Common myeloid progenitor, CD34-positive (primary cell): ENCODE data around the gene SIRT1.
"Not testable (repeated sequence)": the region's sequence is repeated elsewhere in the genome, so short reads cannot be mapped to it uniquely, and the experiment has no call there.

ENCODE experiments used
- CTCF ChIA-PET: fragments of 350-600 bp; sonication (Branson Sonifier 250); formaldehyde crosslinking; loops from one replicate; lab custom pipeline; 2021; ENCODE audit warnings: antibody characterized with exemption; lab: Charles Lee
- POLR2A ChIA-PET: fragments of 350-600 bp; sonication (Branson Sonifier 250); formaldehyde crosslinking; loops from one replicate; lab custom pipeline; 2021; ENCODE audit warnings: antibody characterized with exemption; lab: Charles Lee
- DNase-seq, 3 donors: peaks; one replicate each; pipeline versions ENCODE4 v3.0.0 to v3.0.0-alpha.2; 2013
- H3K27ac ChIP-seq, 2 experiments: 1 replicate in 1 of 2; 2 replicates in 1 of 2; pipeline ENCODE4 v1.7.0; 2013; ENCODE audit warnings: inconsistent platforms in 2 of 2, low read length in 2 of 2, mild to moderate bottlenecking in 2 of 2, low read depth in 1 of 2, moderate library complexity in 1 of 2; ENCODE audit not compliant: severe bottlenecking in 2 of 2, insufficient read depth in 1 of 2, poor library complexity in 1 of 2
- H3K27me3 ChIP-seq, 5 experiments: replicated peaks in 2 of 5; 1 replicate in 3 of 5; 2 replicates in 2 of 5; pipeline versions ENCODE4 v1.6.1 to v1.7.0; 2013; ENCODE audit warnings: low read length in 4 of 5, mild to moderate bottlenecking in 2 of 5, moderate library complexity in 2 of 5, inconsistent platforms in 1 of 5; ENCODE audit not compliant: insufficient read depth in 5 of 5, control insufficient read depth in 4 of 5
- H3K36me3 ChIP-seq, 4 experiments: 1 replicate in 2 of 4; 2 replicates in 2 of 4; pipeline versions ENCODE4 v1.6.1 to v1.7.0; 2013; ENCODE audit warnings: low read length in 3 of 4, control low read depth in 1 of 4, mild to moderate bottlenecking in 1 of 4; ENCODE audit not compliant: control insufficient read depth in 4 of 4, insufficient read depth in 4 of 4
- H3K4me1 ChIP-seq, 4 experiments: 1 replicate in 3 of 4; 2 replicates in 1 of 4; pipeline versions ENCODE4 v1.6.1 to v1.7.1; 2013; ENCODE audit warnings: low read length in 3 of 4, mild to moderate bottlenecking in 3 of 4, control low read depth in 1 of 4, inconsistent platforms in 1 of 4, moderate library complexity in 1 of 4; ENCODE audit not compliant: control insufficient read depth in 4 of 4, insufficient read depth in 4 of 4; ENCODE audit errors: control extremely low read depth in 1 of 4
- H3K4me3 ChIP-seq, 7 experiments: 1 replicate in 4 of 7; 2 replicates in 3 of 7; pipeline versions ENCODE4 v1.5.1 to v1.7.0; 2013; ENCODE audit warnings: mild to moderate bottlenecking in 7 of 7, low read length in 6 of 7, moderate library complexity in 6 of 7, inconsistent platforms in 2 of 7, low read depth in 2 of 7, control low read depth in 1 of 7; ENCODE audit not compliant: insufficient read depth in 4 of 7, control insufficient read depth in 1 of 7; ENCODE audit errors: extremely low read depth in 1 of 7
- H3K9me3 ChIP-seq, 5 experiments: 1 replicate in 4 of 5; 2 replicates in 1 of 5; pipeline versions ENCODE4 v1.6.1 to v1.7.1; 2013; ENCODE audit warnings: low read length in 4 of 5, mild to moderate bottlenecking in 2 of 5, inconsistent platforms in 1 of 5, low read depth in 1 of 5, moderate library complexity in 1 of 5; ENCODE audit not compliant: control insufficient read depth in 4 of 5, insufficient read depth in 2 of 5; ENCODE audit errors: control extremely low read depth in 1 of 5
- WGBS: methylation state at CpG from one replicate; pipeline ENCODE4 v1.1.5; 2013; ENCODE audit not compliant: insufficient coverage; 5-methylcytosine and 5-hydroxymethylcytosine counted together

SIRT1 gene

DNA sequence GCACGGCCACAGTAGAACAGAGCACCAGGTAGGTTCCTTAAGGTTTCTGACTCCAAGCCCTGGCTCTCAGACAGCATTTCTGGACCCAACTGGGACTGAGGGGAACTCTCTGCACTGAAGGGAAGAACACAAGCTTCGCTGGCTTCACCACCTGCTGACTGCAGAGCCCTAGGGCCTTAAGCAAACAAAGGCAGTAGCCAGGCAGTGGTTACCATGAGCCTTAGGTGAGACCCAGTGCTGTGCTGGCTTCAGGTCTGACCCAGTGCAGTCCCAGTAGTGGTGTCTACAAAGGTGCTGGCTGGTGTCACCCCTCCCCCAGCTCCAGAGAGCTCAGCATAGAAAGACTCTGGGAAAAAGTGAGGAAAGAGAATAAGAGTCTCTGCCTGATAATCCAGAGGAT, 59.5 kb downstream of the SIRT1 start:
- no peak for DNase-seq
- Histone ChIP-seq H3K27ac (no peak overlapping the region), H3K4me3 (no peak overlapping the region), H3K36me3 (peaks cover 10 to 45% (median 19%) of the 10 kb centered on the region in 4 experiments), H3K27me3 (no peaks in the 10 kb centered on the region), H3K4me1 (no peaks in the 10 kb centered on the region), H3K9me3 (peaks cover 0 to 10% (median 0%) of the 10 kb centered on the region in 5 experiments)
- POLR2A ChIA-PET, result no interaction called here
- CTCF ChIA-PET, result no interaction called here
- 100% methylated on average over 2 of the region's 2 CpGs for WGBS

DNA sequence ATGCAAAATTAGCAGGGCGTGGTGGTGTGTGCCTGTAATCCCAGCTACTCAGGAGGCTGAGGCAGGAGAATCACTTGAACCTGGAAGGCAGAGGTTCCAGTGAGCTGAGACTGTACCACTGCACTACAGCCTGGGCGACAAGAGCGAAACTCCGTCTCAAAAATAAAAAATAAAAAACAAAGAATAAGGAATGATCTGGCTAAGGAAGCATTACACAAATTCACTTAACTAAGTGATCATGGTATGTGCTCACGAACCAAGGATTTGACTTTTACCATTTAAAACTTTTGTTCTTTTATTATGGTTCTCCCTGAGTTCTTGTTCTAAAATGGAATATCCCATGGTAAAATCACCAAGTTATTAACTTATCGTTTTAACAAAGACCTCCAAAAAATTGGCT, 71.2 kb downstream of the SIRT1 start:
- Histone ChIP-seq H3K27ac (no peak overlapping the region), H3K9me3 (no peaks in the 10 kb centered on the region), H3K36me3 (peaks cover 0 to 24% (median 11%) of the 10 kb centered on the region in 4 experiments), H3K4me3 (no peak overlapping the region), H3K4me1 (no peaks in the 10 kb centered on the region), H3K27me3 (no peaks in the 10 kb centered on the region)
- no peak for DNase-seq
- ChIA-PET POLR2A (interaction anchor here (0.6 kb wide), 1 partner anchor 510 kb away, joined by 3 read pairs; no protein-coding TSS in a partner anchor), CTCF (interaction anchor here (1.2 kb wide), 1 partner anchor 12 kb away, joined by 3 read pairs; no protein-coding TSS in a partner anchor)
- WGBS, result 100% methylated on average over 1 of the region's 6 CpGs

DNA sequence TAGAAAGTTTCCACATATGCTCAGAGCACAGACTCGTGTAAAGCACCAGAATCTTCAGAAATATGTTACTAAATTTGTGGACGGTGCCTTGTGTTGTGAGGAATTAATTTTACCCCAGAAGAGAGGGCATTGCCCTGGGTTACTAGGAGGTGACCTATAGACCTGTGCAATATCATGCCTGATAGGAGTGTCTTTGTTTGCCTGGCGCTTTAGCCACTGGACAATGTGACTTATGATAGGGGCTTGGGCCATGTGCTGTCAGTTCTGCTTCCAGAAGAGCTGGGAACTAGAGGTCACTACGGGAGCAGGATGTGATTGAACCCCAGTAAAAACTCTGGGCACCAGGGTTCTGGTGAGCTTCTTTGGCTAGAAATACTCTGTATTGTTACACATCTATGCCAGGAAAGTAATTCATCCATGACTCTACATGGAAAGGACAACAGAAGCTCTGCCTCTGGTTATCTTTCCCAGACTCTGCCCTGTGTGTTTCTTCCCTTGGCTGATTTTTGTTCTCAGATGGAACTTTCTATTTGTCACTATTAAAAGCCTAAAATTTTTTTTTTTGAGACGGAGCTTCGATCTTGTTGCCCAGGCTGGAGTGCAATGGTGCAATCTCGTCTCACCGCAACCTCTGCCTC, 75.5 kb downstream of the SIRT1 start:
- H3K9me3 ChIP-seq, result no peaks in the 10 kb centered on the region
- no peaks in the 10 kb centered on the region for H3K27me3 ChIP-seq
- no peaks in the 10 kb centered on the region for H3K4me1 ChIP-seq
- no peak overlapping the region for H3K27ac ChIP-seq
- H3K4me3 ChIP-seq, result no peak overlapping the region
- ChIA-PET CTCF (interaction anchor here (1.2 kb wide), 1 partner anchor 10 kb away, joined by 3 read pairs; no protein-coding TSS in a partner anchor), POLR2A (no interaction called here)
- 100% methylated on average over 4 of the region's 8 CpGs for WGBS
- DNase-seq, result no peak
- peaks cover 0 to 13% (median 2%) of the 10 kb centered on the region in 4 experiments for H3K36me3 ChIP-seq

DNA sequence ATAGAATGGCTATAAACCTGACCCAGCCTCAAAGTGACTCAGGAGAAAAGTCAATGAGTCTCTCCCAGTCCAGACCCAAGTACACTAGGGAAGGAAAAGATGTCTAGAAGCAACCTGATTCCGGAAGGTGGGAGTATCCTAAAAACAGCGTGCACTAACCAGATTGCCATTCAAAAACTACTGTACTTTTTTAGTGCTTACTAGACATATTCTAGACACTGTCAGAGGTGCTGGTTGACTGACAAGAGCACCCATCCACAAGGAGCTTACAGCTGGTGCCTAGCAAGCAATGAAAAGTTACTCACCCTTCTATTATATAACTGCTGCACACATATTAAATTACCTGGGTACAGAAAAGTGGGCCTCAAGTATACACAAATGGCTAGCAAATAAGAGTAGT, 81.0 kb downstream of the SIRT1 start:
- H3K27me3 ChIP-seq, result no peaks in the 10 kb centered on the region
- ChIA-PET CTCF (no interaction called here), POLR2A (no interaction called here)
- peaks cover 0 to 2% (median 0%) of the 10 kb centered on the region in 5 experiments for H3K9me3 ChIP-seq
- DNase-seq, result no peak
- H3K27ac ChIP-seq, result no peak overlapping the region
- no peak overlapping the region for H3K4me3 ChIP-seq
- peaks cover 9 to 36% (median 17%) of the 10 kb centered on the region in 4 experiments for H3K36me3 ChIP-seq
- peaks cover 0 to 3% (median 0%) of the 10 kb centered on the region in 4 experiments for H3K4me1 ChIP-seq
- no CpG with 5 or more reads among the region's 2 CpGs for WGBS

DNA sequence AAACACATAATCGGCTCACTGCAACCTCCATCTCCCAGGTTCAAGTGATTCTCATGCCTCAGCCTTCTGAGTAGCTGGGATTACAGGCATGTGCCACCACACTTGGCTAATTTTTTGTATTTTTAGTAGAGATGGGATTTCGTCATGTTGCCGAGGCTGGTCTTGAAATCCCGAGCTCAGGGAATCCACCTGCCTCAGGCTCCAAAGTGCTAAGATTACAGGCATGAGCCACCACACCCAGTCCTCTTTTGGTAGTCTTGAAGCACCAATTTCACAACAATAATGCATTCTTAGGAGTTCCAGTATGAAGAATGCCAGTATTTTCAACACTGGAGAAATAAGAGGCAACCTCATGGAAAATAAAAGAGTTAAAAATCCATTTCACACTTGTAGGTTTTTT, 81.6 kb downstream of the SIRT1 start:
- DNase-seq, H3K9me3 ChIP-seq, POLR2A ChIA-PET, H3K27ac ChIP-seq, H3K27me3 ChIP-seq, CTCF ChIA-PET, H3K4me3 ChIP-seq, H3K4me1 ChIP-seq: not testable (repeated sequence)
- WGBS, result 95% methylated on average over 3 of the region's 4 CpGs
- peaks cover 9 to 34% (median 16%) of the 10 kb centered on the region in 4 experiments for H3K36me3 ChIP-seq
